ENCODE data around the gene MAP4K4. TPM values are rescaled to one million over a fixed set of nuclear protein-coding genes. Genes with fewer than 3 reads are reported as not detected.

The MAP4K4 gene
- total RNA-seq, 1 experiment from 2014 or later, result 132 TPM

- Mint-ChIP-seq H3K4me3 (no peak overlapping the region), H3K9me3 (peaks cover 36 to 45% of the 10 kb centered on the region in 2 experiments), H3K4me1 (no peaks in the 10 kb centered on the region), H3K27ac (no peak overlapping the region), H3K36me3 (ENCODE audit: insufficient read depth in 1 of 3, low read depth in 3 of 3) (peaks cover 16 to 35% (median 19%) of the 10 kb centered on the region in 3 experiments), H3K27me3 (ENCODE audit: low read depth) (0 out of 2 replicates have a peak, but pooled peaks cover 1% of the 10 kb centered on the region)
- H3K4ac ChIP-seq (ENCODE audit: low read depth, low read length), result no peak overlapping the region
- H3K56ac ChIP-seq (ENCODE audit: insufficient read length, low read depth, low read length), result no peak overlapping the region
- H3K9me3 ChIP-seq (ENCODE audit: control insufficient read depth, low read depth, low read length), result peaks cover 9% of the 10 kb centered on the region
- no peak overlapping the region for H2BK5ac ChIP-seq (ENCODE audit: insufficient read length, low read length)
- no peaks in the 10 kb centered on the region for H3K27me3 ChIP-seq (ENCODE audit: insufficient read depth, low read length)
- no peak overlapping the region for H2BK12ac ChIP-seq (ENCODE audit: insufficient read length, low read depth, low read length)
- no peak overlapping the region for H4K91ac ChIP-seq (ENCODE audit: insufficient read length, low read depth, low read length)
- H4K8ac ChIP-seq (replicated peaks; ENCODE audit: insufficient read length, low read depth, low read length), result no peak overlapping the region
- H3K23me2 ChIP-seq (ENCODE audit: insufficient read length, low read depth, low read length, poor library complexity, severe bottlenecking), result no peaks in the 10 kb centered on the region
- no peaks in the 10 kb centered on the region for H4K20me1 ChIP-seq (ENCODE audit: control insufficient read depth, insufficient read depth, insufficient read length)
- no peak overlapping the region for H3K23ac ChIP-seq (ENCODE audit: insufficient read length, low read depth, low read length)
- no peak overlapping the region for H2AFZ ChIP-seq (ENCODE audit: low read length)
- H3K9ac ChIP-seq (ENCODE audit: extremely low read depth, insufficient read length, low read length), result no peak overlapping the region
- no CpG with 5 or more reads among the region's 5 CpGs for WGBS (ENCODE audit: extremely low coverage, insufficient read length, low lambda C conversion rate)
- H3K4me2 ChIP-seq (ENCODE audit: insufficient read depth, insufficient read length, low read length), result no peak overlapping the region
- no peaks in the 10 kb centered on the region for H3K4me1 ChIP-seq (ENCODE audit: insufficient read depth, low read length)
- H2BK120ac ChIP-seq (ENCODE audit: low read depth, low read length, poor library complexity, severe bottlenecking), result no peak overlapping the region
- no peaks in the 10 kb centered on the region for H3K79me2 ChIP-seq (ENCODE audit: insufficient read depth, low read length)
- H3T11ph ChIP-seq (ENCODE audit: low read length), result no peak overlapping the region
- no peak for DNase-seq
- H2AK5ac ChIP-seq (ENCODE audit: insufficient read length, low read length), result no peak overlapping the region
- H3K18ac ChIP-seq (ENCODE audit: insufficient read length, low read depth, low read length), result no peak overlapping the region
- H2BK20ac ChIP-seq (ENCODE audit: low read depth, low read length, poor library complexity, severe bottlenecking), result no peak overlapping the region
- no peak overlapping the region for H2BK15ac ChIP-seq (ENCODE audit: low read depth, low read length)
- no peak overlapping the region for H3K27ac ChIP-seq (ENCODE audit: insufficient read length, low read depth, low read length)
- TF ChIP-seq CTCF (conservative IDR thresholded peaks at IDR 0.05), result no peak
- no peak overlapping the region for H3K14ac ChIP-seq (ENCODE audit: insufficient read depth, low read length)
- no peak overlapping the region for H4K5ac ChIP-seq (ENCODE audit: insufficient read length, low read depth, low read length)
- H3K79me1 ChIP-seq (ENCODE audit: insufficient read depth, low read depth, low read length, poor library complexity, severe bottlenecking), result no peaks in the 10 kb centered on the region
Observed at GRCh38 chr2:101921319-101921952, 223.9 kb downstream of the MAP4K4 start.

All from H9 (cell line).